ENCODE measurements around the gene MLANA. TPM values are rescaled to one million over a fixed set of nuclear protein-coding genes. Genes with fewer than 3 reads are reported as not detected.

The MLANA gene
- total and polyA plus RNA-seq, 10 of the 15 experiments (the other 5 are each of a cell fraction or from before 2014, with no cell fraction given) = 0.11 to 0.26 (median 0.13) TPM; not detected in 6

DNA sequence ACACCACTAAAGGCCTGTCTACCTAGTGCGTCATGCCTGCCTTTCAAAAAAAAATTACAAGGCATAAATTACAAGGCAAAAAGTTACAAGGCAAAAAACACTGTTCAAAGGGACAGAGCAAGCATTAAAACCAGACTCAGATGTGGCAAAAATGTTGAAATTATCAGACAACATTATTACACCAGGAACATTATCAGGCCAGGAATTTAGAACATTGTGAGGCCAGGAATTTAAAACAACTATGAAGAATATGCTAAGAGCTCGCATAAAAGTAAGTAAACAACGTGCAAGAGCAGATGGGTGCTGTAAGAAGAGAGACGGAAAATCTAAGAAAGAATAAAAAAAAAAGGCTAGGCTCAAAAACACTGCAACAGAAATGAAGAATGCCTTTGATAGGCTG, 18.2 kb upstream of the MLANA start (continued):
- no peak for TF ChIP-seq RB1 (IDR thresholded peaks at IDR 0.05; ENCODE audit: borderline replicate concordance)

DNA sequence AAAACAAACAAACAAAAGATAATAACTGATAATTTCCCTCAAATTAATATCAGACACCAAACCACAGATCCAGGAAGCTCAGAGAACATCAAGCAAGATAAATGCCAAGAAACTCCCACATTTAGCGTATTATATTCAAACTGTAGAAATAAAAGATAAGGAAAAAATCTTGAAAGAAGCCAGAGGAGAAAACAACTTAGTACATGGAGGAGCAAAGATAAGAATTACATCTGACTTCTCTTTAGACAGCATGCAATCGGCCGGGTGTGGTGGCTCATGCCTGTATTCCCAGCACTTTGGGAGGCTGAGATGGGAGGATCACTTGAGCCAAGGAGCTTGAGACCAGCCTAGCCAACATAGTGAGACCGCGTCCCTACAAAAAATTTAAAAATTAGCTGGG, 17.2 kb upstream of the MLANA start:
- Histone ChIP-seq H3K27me3 (replicated peaks in 1 of 2; ENCODE audit: control insufficient read depth in 2 of 2, insufficient read depth in 2 of 2, low read length in 1 of 2) (no peaks in the 10 kb centered on the region), H3K9me3 (replicated peaks; ENCODE audit: control insufficient read depth, insufficient read depth, low read length) (no peaks in the 10 kb centered on the region), H4K20me1 (ENCODE audit: control insufficient read depth, insufficient read depth) (no peaks in the 10 kb centered on the region), H3K4me3 (no peak overlapping the region), H3K4me1 (ENCODE audit: control insufficient read depth, insufficient read depth, low read length) (peaks cover 5% of the 10 kb centered on the region; the same call in 1 of the 2 replicates), H3K9ac (ENCODE audit: control insufficient read depth, insufficient read depth, low read length) (no peak overlapping the region), H3K4me2 (ENCODE audit: control insufficient read depth, insufficient read depth) (no peak overlapping the region), H3K36me3 (ENCODE audit: control insufficient read depth in 2 of 2, insufficient read depth in 2 of 2, low read length in 1 of 2) (no peaks in the 10 kb centered on the region), H2AFZ (ENCODE audit: control insufficient read depth, low read depth, low read length) (no peak overlapping the region), H3K27ac (ENCODE audit: control insufficient read depth, insufficient read depth) (no peak overlapping the region), H3K79me2 (ENCODE audit: control insufficient read depth, insufficient read depth, low read length) (no peaks in the 10 kb centered on the region)
- FAIRE-seq (no peak), ATAC-seq (no peak), DNase-seq (ENCODE audit: low read depth, low spot score) (no peak)
- no peak for TF ChIP-seq ZNF217 (IDR thresholded peaks at IDR 0.05)
- TF ChIP-seq, protein P1, sequence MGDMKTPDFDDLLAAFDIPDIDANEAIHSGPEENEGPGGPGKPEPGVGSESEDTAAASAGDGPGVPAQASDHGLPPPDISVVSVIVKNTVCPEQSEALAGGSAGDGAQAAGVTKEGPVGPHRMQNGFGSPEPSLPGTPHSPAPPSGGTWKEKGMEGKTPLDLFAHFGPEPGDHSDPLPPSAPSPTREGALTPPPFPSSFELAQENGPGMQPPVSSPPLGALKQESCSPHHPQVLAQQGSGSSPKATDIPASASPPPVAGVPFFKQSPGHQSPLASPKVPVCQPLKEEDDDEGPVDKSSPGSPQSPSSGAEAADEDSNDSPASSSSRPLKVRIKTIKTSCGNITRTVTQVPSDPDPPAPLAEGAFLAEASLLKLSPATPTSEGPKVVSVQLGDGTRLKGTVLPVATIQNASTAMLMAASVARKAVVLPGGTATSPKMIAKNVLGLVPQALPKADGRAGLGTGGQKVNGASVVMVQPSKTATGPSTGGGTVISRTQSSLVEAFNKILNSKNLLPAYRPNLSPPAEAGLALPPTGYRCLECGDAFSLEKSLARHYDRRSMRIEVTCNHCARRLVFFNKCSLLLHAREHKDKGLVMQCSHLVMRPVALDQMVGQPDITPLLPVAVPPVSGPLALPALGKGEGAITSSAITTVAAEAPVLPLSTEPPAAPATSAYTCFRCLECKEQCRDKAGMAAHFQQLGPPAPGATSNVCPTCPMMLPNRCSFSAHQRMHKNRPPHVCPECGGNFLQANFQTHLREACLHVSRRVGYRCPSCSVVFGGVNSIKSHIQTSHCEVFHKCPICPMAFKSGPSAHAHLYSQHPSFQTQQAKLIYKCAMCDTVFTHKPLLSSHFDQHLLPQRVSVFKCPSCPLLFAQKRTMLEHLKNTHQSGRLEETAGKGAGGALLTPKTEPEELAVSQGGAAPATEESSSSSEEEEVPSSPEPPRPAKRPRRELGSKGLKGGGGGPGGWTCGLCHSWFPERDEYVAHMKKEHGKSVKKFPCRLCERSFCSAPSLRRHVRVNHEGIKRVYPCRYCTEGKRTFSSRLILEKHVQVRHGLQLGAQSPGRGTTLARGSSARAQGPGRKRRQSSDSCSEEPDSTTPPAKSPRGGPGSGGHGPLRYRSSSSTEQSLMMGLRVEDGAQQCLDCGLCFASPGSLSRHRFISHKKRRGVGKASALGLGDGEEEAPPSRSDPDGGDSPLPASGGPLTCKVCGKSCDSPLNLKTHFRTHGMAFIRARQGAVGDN (IDR thresholded peaks at IDR 0.05) = no peak
- no peak for TF ChIP-seq PAX5 (IDR thresholded peaks at IDR 0.05; ENCODE audit: borderline replicate concordance, low read depth, low read length)
- TF ChIP-seq, protein P2, sequence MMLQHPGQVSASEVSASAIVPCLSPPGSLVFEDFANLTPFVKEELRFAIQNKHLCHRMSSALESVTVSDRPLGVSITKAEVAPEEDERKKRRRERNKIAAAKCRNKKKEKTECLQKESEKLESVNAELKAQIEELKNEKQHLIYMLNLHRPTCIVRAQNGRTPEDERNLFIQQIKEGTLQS (IDR thresholded peaks at IDR 0.05; ENCODE audit: borderline replicate concordance, extremely low read depth, low read depth, low read length) = no peak
- TF ChIP-seq, protein P3, sequence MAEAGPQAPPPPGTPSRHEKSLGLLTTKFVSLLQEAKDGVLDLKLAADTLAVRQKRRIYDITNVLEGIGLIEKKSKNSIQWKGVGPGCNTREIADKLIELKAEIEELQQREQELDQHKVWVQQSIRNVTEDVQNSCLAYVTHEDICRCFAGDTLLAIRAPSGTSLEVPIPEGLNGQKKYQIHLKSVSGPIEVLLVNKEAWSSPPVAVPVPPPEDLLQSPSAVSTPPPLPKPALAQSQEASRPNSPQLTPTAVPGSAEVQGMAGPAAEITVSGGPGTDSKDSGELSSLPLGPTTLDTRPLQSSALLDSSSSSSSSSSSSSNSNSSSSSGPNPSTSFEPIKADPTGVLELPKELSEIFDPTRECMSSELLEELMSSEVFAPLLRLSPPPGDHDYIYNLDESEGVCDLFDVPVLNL (IDR thresholded peaks at IDR 0.05; ENCODE audit: low read depth, low read length) = no peak
- RAD21 ChIA-PET (ENCODE audit: unreplicated experiment) = interaction anchor here (0.6 to 1.3 kb wide), 2 partner anchors 13 to 793 kb away, joined by 3 to 5 read pairs; no protein-coding TSS in a partner anchor
- CTCF ChIA-PET = interaction anchor here (0.7 to 3.6 kb wide), 4 partner anchors 14 to 177 kb away, joined by 3 to 13 read pairs (median 8); no protein-coding TSS in a partner anchor
- SMC1A ChIA-PET (ENCODE audit: uncharacterized antibody, unreplicated experiment) = interaction anchor here (1.0 to 1.8 kb wide), 4 partner anchors 10 to 21 kb away, joined by 3 to 6 read pairs (median 4); no protein-coding TSS in a partner anchor
- POLR2A ChIA-PET = no interaction called here
- no TSS peak for BruUV-seq (replicated peaks)
- WGBS (ENCODE audit: insufficient coverage, insufficient replicate concordance, low lambda C conversion rate, missing lambda C conversion rate) = 100% methylated on average over 5 of the region's 5 CpGs
- intact Hi-C loops (cut with micrococcal nuclease; ENCODE audit: unreplicated experiment) = no loop called here
- in situ Hi-C loops (cut with MboI) = no loop called here
